ENCODE results near the gene ARMC8.

Gene ARMC8

GRCh38 chr3:138303474-138303873, 116.4 kb downstream of the ARMC8 start:
- Histone ChIP-seq H3K23ac (ENCODE audit: low read length) (no peak overlapping the region), H4K8ac (ENCODE audit: low read depth, low read length) (no peak overlapping the region), H3K14ac (ENCODE audit: low read length) (no peak overlapping the region), H3K9me3 (ENCODE audit: insufficient read depth, low read depth, low read length) (peaks cover 5% of the 10 kb centered on the region), H2BK12ac (ENCODE audit: low read length) (no peak overlapping the region), H3K79me1 (ENCODE audit: low read length) (no peaks in the 10 kb centered on the region), H2AFZ (ENCODE audit: insufficient read depth, low read length, poor library complexity) (no peak overlapping the region), H4K12ac (ENCODE audit: low read depth, low read length) (no peak overlapping the region), H2AK5ac (ENCODE audit: low read length) (no peak overlapping the region), H3K36me3 (ENCODE audit: control insufficient read depth in 1 of 2, insufficient read depth in 2 of 2, low read length in 2 of 2) (peaks cover 10% of the 10 kb centered on the region in 2 experiments), H2BK120ac (ENCODE audit: insufficient read depth, low read length, poor library complexity) (no peak overlapping the region), H3K18ac (ENCODE audit: low read length) (no peak overlapping the region), H3K27me3 (ENCODE audit: insufficient read depth, low read length) (no peaks in the 10 kb centered on the region), H3K4me3 (ENCODE audit: low read depth, low read length) (no peak overlapping the region), H3K4ac (ENCODE audit: low read depth, low read length) (no peak overlapping the region), H4K91ac (ENCODE audit: low read depth, low read length) (no peak overlapping the region), H3K27ac (ENCODE audit: low read depth, low read length) (no peak overlapping the region), H3K79me2 (ENCODE audit: control insufficient read depth, insufficient read depth, low read length, poor library complexity) (no peaks in the 10 kb centered on the region), H3K9ac (ENCODE audit: low read length) (no peak overlapping the region), H2BK5ac (ENCODE audit: low read depth, low read length, poor library complexity) (no peak overlapping the region), H3K4me1 (ENCODE audit: control insufficient read depth in 1 of 2, insufficient read depth in 2 of 2, low read length in 2 of 2) (no peaks in the 10 kb centered on the region), H3K4me2 (ENCODE audit: low read length) (no peak overlapping the region)
- no CpG with 5 or more reads among the region's 6 CpGs for WGBS (ENCODE audit: extremely low coverage, insufficient coverage, insufficient read length)
- no peak for DNase-seq

GRCh38 chr3:138307899-138308298, 120.8 kb downstream of the ARMC8 start:
- Histone ChIP-seq H4K8ac (ENCODE audit: low read depth, low read length) (no peak overlapping the region), H3K18ac (ENCODE audit: low read length) (no peak overlapping the region), H2AK5ac (ENCODE audit: low read length) (no peak overlapping the region), H3K14ac (ENCODE audit: low read length) (no peak overlapping the region), H2BK120ac (ENCODE audit: insufficient read depth, low read length, poor library complexity) (no peak overlapping the region), H4K91ac (ENCODE audit: low read depth, low read length) (no peak overlapping the region), H3K4me1 (ENCODE audit: control insufficient read depth in 1 of 2, insufficient read depth in 2 of 2, low read length in 2 of 2) (no peaks in the 10 kb centered on the region), H3K9ac (ENCODE audit: low read length) (no peak overlapping the region), H2BK12ac (ENCODE audit: low read length) (no peak overlapping the region), H3K23ac (ENCODE audit: low read length) (no peak overlapping the region), H2AFZ (ENCODE audit: insufficient read depth, low read length, poor library complexity) (no peak overlapping the region), H3K79me2 (ENCODE audit: control insufficient read depth, insufficient read depth, low read length, poor library complexity) (no peaks in the 10 kb centered on the region), H3K4me3 (ENCODE audit: low read depth, low read length) (no peak overlapping the region), H3K9me3 (ENCODE audit: insufficient read depth, low read depth, low read length) (peaks cover 11% of the 10 kb centered on the region), H3K79me1 (ENCODE audit: low read length) (no peaks in the 10 kb centered on the region), H3K27ac (ENCODE audit: low read depth, low read length) (no peak overlapping the region), H3K36me3 (ENCODE audit: control insufficient read depth in 1 of 2, insufficient read depth in 2 of 2, low read length in 2 of 2) (no peaks in the 10 kb centered on the region), H3K4ac (ENCODE audit: low read depth, low read length) (no peak overlapping the region), H3K4me2 (ENCODE audit: low read length) (no peak overlapping the region), H4K12ac (ENCODE audit: low read depth, low read length) (no peak overlapping the region), H3K27me3 (ENCODE audit: insufficient read depth, low read length) (no peaks in the 10 kb centered on the region), H2BK5ac (ENCODE audit: low read depth, low read length, poor library complexity) (no peak overlapping the region)
- no CpG with 5 or more reads among the region's 5 CpGs for WGBS (ENCODE audit: extremely low coverage, insufficient coverage, insufficient read length)
- DNase-seq = no peak

- Histone ChIP-seq H3K4me2 (ENCODE audit: low read length) (no peak overlapping the region), H3K4ac (ENCODE audit: low read depth, low read length) (no peak overlapping the region), H3K18ac (ENCODE audit: low read length) (no peak overlapping the region), H2BK12ac (ENCODE audit: low read length) (no peak overlapping the region), H3K27ac (ENCODE audit: low read depth, low read length) (no peak overlapping the region), H4K12ac (ENCODE audit: low read depth, low read length) (no peak overlapping the region), H4K8ac (ENCODE audit: low read depth, low read length) (no peak overlapping the region), H3K27me3 (ENCODE audit: insufficient read depth, low read length) (no peaks in the 10 kb centered on the region), H3K79me2 (ENCODE audit: control insufficient read depth, insufficient read depth, low read length, poor library complexity) (no peaks in the 10 kb centered on the region), H3K9me3 (ENCODE audit: insufficient read depth, low read depth, low read length) (peaks cover 11% of the 10 kb centered on the region), H3K14ac (ENCODE audit: low read length) (no peak overlapping the region), H3K4me3 (ENCODE audit: low read depth, low read length) (no peak overlapping the region), H2BK5ac (ENCODE audit: low read depth, low read length, poor library complexity) (no peak overlapping the region), H4K91ac (ENCODE audit: low read depth, low read length) (no peak overlapping the region), H2BK120ac (ENCODE audit: insufficient read depth, low read length, poor library complexity) (no peak overlapping the region), H3K23ac (ENCODE audit: low read length) (no peak overlapping the region), H3K36me3 (ENCODE audit: control insufficient read depth in 1 of 2, insufficient read depth in 2 of 2, low read length in 2 of 2) (no peaks in the 10 kb centered on the region), H3K4me1 (ENCODE audit: control insufficient read depth in 1 of 2, insufficient read depth in 2 of 2, low read length in 2 of 2) (no peaks in the 10 kb centered on the region), H3K9ac (ENCODE audit: low read length) (no peak overlapping the region), H2AK5ac (ENCODE audit: low read length) (no peak overlapping the region), H2AFZ (ENCODE audit: insufficient read depth, low read length, poor library complexity) (no peak overlapping the region), H3K79me1 (ENCODE audit: low read length) (no peaks in the 10 kb centered on the region)
- DNase-seq = no peak
These were observed 121.7 kb downstream of the ARMC8 start for GRCh38 chr3:138308783-138309182.

GRCh38 chr3:138310494-138310893, 123.4 kb downstream of the ARMC8 start:
- H3K4me1 ChIP-seq (ENCODE audit: control insufficient read depth in 1 of 2, insufficient read depth in 2 of 2, low read length in 2 of 2) = no peaks in the 10 kb centered on the region
- no peaks in the 10 kb centered on the region for H3K79me2 ChIP-seq (ENCODE audit: control insufficient read depth, insufficient read depth, low read length, poor library complexity)
- no peak for DNase-seq
- peaks cover 11% of the 10 kb centered on the region for H3K9me3 ChIP-seq (ENCODE audit: insufficient read depth, low read depth, low read length)
- no peak overlapping the region for H3K4ac ChIP-seq (ENCODE audit: low read depth, low read length)
- no peak overlapping the region for H3K4me3 ChIP-seq (ENCODE audit: low read depth, low read length)
- no peak overlapping the region for H2BK120ac ChIP-seq (ENCODE audit: insufficient read depth, low read length, poor library complexity)
- no peak overlapping the region for H3K18ac ChIP-seq (ENCODE audit: low read length)
- H4K8ac ChIP-seq (ENCODE audit: low read depth, low read length) = no peak overlapping the region
- H3K36me3 ChIP-seq (ENCODE audit: control insufficient read depth in 1 of 2, insufficient read depth in 2 of 2, low read length in 2 of 2) = no peaks in the 10 kb centered on the region
- no peak overlapping the region for H2AK5ac ChIP-seq (ENCODE audit: low read length)
- H3K14ac ChIP-seq (ENCODE audit: low read length) = no peak overlapping the region
- no peaks in the 10 kb centered on the region for H3K79me1 ChIP-seq (ENCODE audit: low read length)
- no CpG with 5 or more reads among the region's 4 CpGs for WGBS (ENCODE audit: extremely low coverage, insufficient coverage, insufficient read length)
- no peak overlapping the region for H2BK5ac ChIP-seq (ENCODE audit: low read depth, low read length, poor library complexity)
- no peak overlapping the region for H3K9ac ChIP-seq (ENCODE audit: low read length)
- no peak overlapping the region for H3K4me2 ChIP-seq (ENCODE audit: low read length)
- H3K27me3 ChIP-seq (ENCODE audit: insufficient read depth, low read length) = no peaks in the 10 kb centered on the region
- no peak overlapping the region for H2AFZ ChIP-seq (ENCODE audit: insufficient read depth, low read length, poor library complexity)
- H4K12ac ChIP-seq (ENCODE audit: low read depth, low read length) = no peak overlapping the region
- H2BK12ac ChIP-seq (ENCODE audit: low read length) = no peak overlapping the region
- no peak overlapping the region for H4K91ac ChIP-seq (ENCODE audit: low read depth, low read length)
- H3K27ac ChIP-seq (ENCODE audit: low read depth, low read length) = no peak overlapping the region
- H3K23ac ChIP-seq (ENCODE audit: low read length) = no peak overlapping the region

Measured in trophoblast cell (in vitro differentiated cells and primary cell).